HEK293 (cell line): Measurements from ENCODE around the gene IL23R.

Experiments
- CTCF ChIP-seq: fragments of 450-650 bp; formaldehyde crosslinking; IDR thresholded peaks from 2 replicates; pipeline ENCODE4 v1.5.1; 2016; ENCODE audit warnings: missing biosample characterization, missing genetic modification characterization
- HIC1 ChIP-seq: fragments of 450-650 bp; formaldehyde crosslinking; IDR thresholded peaks from 2 replicates; pipeline ENCODE4 v1.5.1; 2016; ENCODE audit warnings: missing biosample characterization, missing genetic modification characterization
- REST ChIP-seq: fragments of 450-650 bp; formaldehyde crosslinking; IDR thresholded peaks from 2 replicates; pipeline ENCODE4 v1.5.1; 2016; ENCODE audit warnings: missing biosample characterization, missing genetic modification characterization
- ZBTB1 ChIP-seq: fragments of 450-650 bp; formaldehyde crosslinking; IDR thresholded peaks from 2 replicates; pipeline ENCODE4 v1.5.1; 2016; ENCODE audit warnings: missing biosample characterization, missing genetic modification characterization
- ZBTB49 ChIP-seq: fragments of 450-650 bp; formaldehyde crosslinking; IDR thresholded peaks from 2 replicates; pipeline ENCODE4 v1.5.1; 2016; ENCODE audit warnings: missing biosample characterization, missing genetic modification characterization, low read depth
- ZNF175 ChIP-seq: fragments of 450-650 bp; formaldehyde crosslinking; IDR thresholded peaks from 2 replicates; pipeline ENCODE4 v1.5.1; 2016; ENCODE audit warnings: missing biosample characterization, missing genetic modification characterization
- ZNF18 ChIP-seq: fragments of 450-650 bp; formaldehyde crosslinking; IDR thresholded peaks from 2 replicates; pipeline ENCODE4 v1.5.1; 2016; ENCODE audit warnings: missing biosample characterization, missing genetic modification characterization
- ZNF398 ChIP-seq: fragments of 450-650 bp; formaldehyde crosslinking; IDR thresholded peaks from 2 replicates; pipeline ENCODE4 v1.5.1; 2017; ENCODE audit warnings: missing biosample characterization, missing genetic modification characterization
- ZNF530 ChIP-seq: fragments of 450-650 bp; formaldehyde crosslinking; IDR thresholded peaks from 2 replicates; pipeline ENCODE4 v1.5.1; 2016; ENCODE audit warnings: low read depth, missing biosample characterization, missing genetic modification characterization
- ZNF658 ChIP-seq: fragments of 450-650 bp; formaldehyde crosslinking; IDR thresholded peaks from 2 replicates; pipeline ENCODE4; 2016; ENCODE audit warnings: missing biosample characterization, missing genetic modification characterization
- ZNF670 ChIP-seq: fragments of 450-650 bp; formaldehyde crosslinking; IDR thresholded peaks from 2 replicates; pipeline ENCODE4 v1.5.1; 2016; ENCODE audit warnings: missing biosample characterization, missing genetic modification characterization, low read depth
- ZNF777 ChIP-seq: fragments of 450-650 bp; formaldehyde crosslinking; IDR thresholded peaks from 2 replicates; pipeline ENCODE4 v1.5.1; 2017; ENCODE audit warnings: missing biosample characterization, missing genetic modification characterization, borderline replicate concordance
- ZNF843 ChIP-seq: fragments of 450-650 bp; formaldehyde crosslinking; IDR thresholded peaks from 2 replicates; pipeline ENCODE4 v1.5.1; 2016; ENCODE audit warnings: missing biosample characterization, missing genetic modification characterization

- no peak for TF ChIP-seq ZNF670 (tag by site-specific recombination)
- TF ChIP-seq REST = no peak
- TF ChIP-seq CTCF (tag by site-specific recombination) = no peak
- no peak for TF ChIP-seq ZNF658 (tag by site-specific recombination)
- no peak for TF ChIP-seq ZNF777 (tag by site-specific recombination)
- TF ChIP-seq ZBTB49 (tag by site-specific recombination) = no peak
- TF ChIP-seq ZNF398 (tag by site-specific recombination) = no peak
- TF ChIP-seq ZNF18 (tag by site-specific recombination) = no peak
- no peak for TF ChIP-seq ZNF530
- TF ChIP-seq HIC1 (tag by site-specific recombination) = no peak
- TF ChIP-seq ZBTB1 = no peak
- no peak for TF ChIP-seq ZNF175 (tag by site-specific recombination)
- no peak for TF ChIP-seq ZNF843 (tag by site-specific recombination)
Measured at GRCh38 chr1:67142931-67143330, 23.3 kb upstream of the IL23R start.
